NCI-H1694 treated with DMSO at 0.1 percent for 48 hours (cell line): Measurements from ENCODE around the gene PTGFR.

Experiments used
- DNase-seq: peaks from one replicate; lab custom pipeline; 2025; lab: John Stamatoyannopoulos, UW

The PTGFR gene

GRCh38 chr1:78490861-78491450 is at the start of gene PTGFR:
TSS of gene PTGFR (plus strand) at chr1:78490974. CDS start at chr1:78492744, 1,770 bp downstream.
- DNase-seq: no peak

GRCh38 chr1:78441921-78442320 is 48.9 kb upstream of the PTGFR start:
- no peak for DNase-seq

- DNase-seq: no peak
These were observed 43.7 kb upstream of the PTGFR start for GRCh38 chr1:78447086-78447485.

- DNase-seq: no peak
These were observed 26.3 kb upstream of the PTGFR start for GRCh38 chr1:78464449-78464891.

GRCh38 chr1:78465143-78465542 is 25.6 kb upstream of the PTGFR start:
- DNase-seq: no peak

GRCh38 chr1:78468521-78468920 is 22.3 kb upstream of the PTGFR start:
- no peak for DNase-seq

GRCh38 chr1:78469576-78469975 is 21.2 kb upstream of the PTGFR start:
- no peak for DNase-seq

- no peak for DNase-seq
These were observed 18.7 kb upstream of the PTGFR start for GRCh38 chr1:78471890-78472620.

- DNase-seq: no peak
These were observed 17.8 kb upstream of the PTGFR start for GRCh38 chr1:78472851-78473496.

- DNase-seq: no peak
These were observed 16.7 kb upstream of the PTGFR start for GRCh38 chr1:78474092-78474491.

GRCh38 chr1:78475888-78476610 is 14.7 kb upstream of the PTGFR start:
- DNase-seq: no peak

- DNase-seq: no peak
These were observed 6.9 kb upstream of the PTGFR start for GRCh38 chr1:78483903-78484302.

- no peak for DNase-seq
These were observed 787 bp downstream of the PTGFR start for GRCh38 chr1:78491451-78492071.

GRCh38 chr1:78492386-78492950 is 1.7 kb downstream of the PTGFR start:
- DNase-seq: no peak

- no peak for DNase-seq
These were observed 2.7 kb downstream of the PTGFR start for GRCh38 chr1:78493451-78493850.

GRCh38 chr1:78497201-78497600 is 6.4 kb downstream of the PTGFR start:
- DNase-seq: no peak

- DNase-seq: no peak
These were observed 9.8 kb downstream of the PTGFR start for GRCh38 chr1:78500529-78500928.

GRCh38 chr1:78501203-78501602 is 10.4 kb downstream of the PTGFR start:
- DNase-seq: no peak

- DNase-seq: no peak
These were observed 20.6 kb downstream of the PTGFR start for GRCh38 chr1:78511334-78511733.

- DNase-seq: no peak
These were observed 25.9 kb downstream of the PTGFR start for GRCh38 chr1:78516716-78517115.

GRCh38 chr1:78519446-78519845 is 28.7 kb downstream of the PTGFR start:
- DNase-seq: no peak

GRCh38 chr1:78520216-78520615 is 29.4 kb downstream of the PTGFR start:
- DNase-seq: no peak
